Dedifferentiated amniotic fluid mesenchymal stem cell (primary cell): Measurements from ENCODE around the gene PKHD1.

Experiments
- DNase-seq: peaks from one replicate; pipeline ENCODE4 v3.0.0-alpha.2; 2016; ENCODE audit errors: extremely low spot score

PKHD1 gene

GRCh38 chr6:51704932-51705540, 382.4 kb downstream of the PKHD1 start:
- no peak for DNase-seq

- DNase-seq = no peak
These were observed 384.6 kb downstream of the PKHD1 start for GRCh38 chr6:51702851-51703250.

DNA sequence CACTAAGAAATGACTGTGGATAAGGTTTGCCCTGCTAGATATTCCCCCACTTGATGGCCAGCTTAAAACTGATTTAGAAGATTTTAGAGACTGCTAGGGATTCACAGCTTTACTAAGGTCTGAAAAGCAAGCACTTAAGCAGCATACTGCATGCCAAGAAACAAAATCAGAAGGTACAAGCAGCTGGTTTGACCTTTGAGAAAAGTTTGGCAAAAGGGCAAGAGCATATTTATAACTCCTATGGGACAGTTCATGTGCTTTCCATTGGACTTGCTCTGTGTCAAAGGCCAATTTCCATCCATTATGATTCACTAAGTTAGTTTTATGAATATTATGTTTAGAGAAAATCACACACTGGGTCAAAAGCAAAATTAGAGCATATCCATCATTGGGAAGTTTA, 402.8 kb downstream of the PKHD1 start:
- DNase-seq = peak; percentile 12

DNA sequence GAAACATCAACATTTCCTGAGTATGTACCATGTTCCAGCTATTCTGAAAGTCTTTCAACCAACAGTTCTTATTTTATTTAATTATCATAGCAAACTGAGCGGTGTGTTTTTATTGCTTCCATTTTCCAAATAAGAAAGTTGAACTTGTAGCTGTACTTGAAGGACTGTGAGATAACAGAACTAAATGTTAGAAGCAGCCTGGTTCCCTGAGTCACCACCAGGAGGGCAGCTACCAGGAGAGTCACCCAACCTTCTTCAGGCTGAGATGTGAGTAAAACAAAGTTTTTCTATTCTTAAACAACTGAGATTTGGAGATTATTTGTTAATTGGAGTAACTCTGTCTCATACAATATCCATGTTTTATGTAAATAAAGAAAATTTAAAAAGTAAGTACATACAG, 403.4 kb downstream of the PKHD1 start:
- DNase-seq = peak; percentile 9

- peak; percentile 14 for DNase-seq
These were observed 408.4 kb downstream of the PKHD1 start for GRCh38 chr6:51678905-51679620.

DNA sequence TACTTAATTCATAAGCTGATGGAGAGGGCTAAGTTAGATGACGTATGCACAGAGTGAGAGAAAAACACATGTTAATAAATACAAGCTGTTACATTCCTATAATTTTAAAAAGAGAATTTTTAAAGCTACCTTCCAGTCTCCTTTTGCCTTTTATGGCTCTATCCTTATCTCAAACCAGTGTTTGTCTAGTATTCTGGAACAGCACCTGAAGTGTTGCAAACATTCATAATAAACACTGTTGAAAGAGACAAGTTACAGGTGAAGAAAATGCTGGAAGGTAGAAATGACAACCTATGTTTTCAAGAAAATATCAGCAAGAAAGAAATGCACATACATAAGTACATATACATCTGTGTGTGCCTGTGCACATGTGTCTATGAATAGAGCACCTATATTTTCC, 409.1 kb downstream of the PKHD1 start:
- DNase-seq = no peak

- DNase-seq = no peak
These were observed 411.5 kb downstream of the PKHD1 start for GRCh38 chr6:51675922-51676275.

GRCh38 chr6:51675020-51675921, 412.1 kb downstream of the PKHD1 start:
- DNase-seq = peak; percentile 5

- DNase-seq = no peak
These were observed 423.9 kb downstream of the PKHD1 start for GRCh38 chr6:51663525-51663924.

DNA sequence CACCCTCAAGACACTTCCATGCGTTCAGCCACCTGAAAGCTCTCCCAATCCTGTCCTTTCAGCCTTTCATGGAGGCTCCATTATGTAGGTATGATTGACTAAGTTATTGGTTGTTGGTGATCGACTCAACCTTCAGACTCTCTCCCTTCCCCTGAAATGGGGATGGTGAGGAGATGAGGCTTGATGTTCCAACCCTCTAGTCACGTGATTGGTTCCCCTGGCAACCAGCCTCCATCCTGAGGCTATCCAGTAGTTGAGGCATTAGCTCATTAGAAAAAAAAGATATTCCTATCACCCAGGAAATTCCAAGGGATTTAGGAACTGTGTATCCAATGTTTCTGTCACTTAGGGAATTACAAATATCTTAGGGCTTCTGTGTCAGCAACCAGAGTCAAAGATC, 426.6 kb downstream of the PKHD1 start:
- DNase-seq = no peak

DNA sequence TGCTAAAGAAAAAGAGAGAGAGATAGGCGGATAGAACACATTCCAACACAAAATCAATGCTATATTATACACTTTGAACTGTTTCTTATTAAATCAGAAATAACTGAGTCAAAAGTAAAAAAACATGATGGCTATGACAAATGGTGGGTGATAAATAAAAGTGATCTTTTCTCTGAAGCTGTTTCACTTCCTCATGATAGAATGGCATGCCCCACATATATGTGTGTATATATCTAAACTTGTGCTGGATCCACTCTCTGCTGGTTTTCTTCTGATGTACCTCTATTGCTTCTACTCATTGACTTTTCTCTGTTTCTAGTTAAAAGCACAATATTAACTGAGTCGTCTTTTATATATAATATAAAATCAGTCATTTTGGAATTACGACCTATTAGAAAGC, 429.9 kb downstream of the PKHD1 start:
- no peak for DNase-seq

- DNase-seq = no peak
These were observed 431.9 kb downstream of the PKHD1 start for GRCh38 chr6:51655517-51655916.

GRCh38 chr6:51654647-51655046, 432.8 kb downstream of the PKHD1 start:
- DNase-seq = no peak

- DNase-seq = no peak
These were observed 436.1 kb downstream of the PKHD1 start for GRCh38 chr6:51651132-51651817.

DNA sequence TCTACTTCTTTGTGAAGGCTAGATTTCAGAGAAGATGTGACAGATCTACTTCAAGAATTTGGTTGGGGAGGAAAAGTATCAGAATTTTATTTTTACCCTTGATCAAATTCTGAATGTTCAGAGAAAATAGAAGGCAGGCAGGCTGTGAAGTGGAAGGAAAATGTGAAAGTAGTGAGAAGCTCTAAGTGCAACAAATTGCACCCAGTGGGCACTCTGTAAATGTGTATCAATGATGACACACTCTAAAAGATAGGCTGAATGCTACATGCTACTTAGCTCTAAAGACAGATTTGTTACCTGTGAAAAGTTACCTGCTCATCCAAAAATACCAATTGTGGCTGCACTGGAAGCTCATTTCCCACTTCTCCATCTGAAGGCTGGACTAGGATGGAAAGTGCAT, 438.6 kb downstream of the PKHD1 start:
- DNase-seq = no peak

- DNase-seq = no peak
These were observed 439.2 kb downstream of the PKHD1 start for GRCh38 chr6:51648236-51648635.

DNA sequence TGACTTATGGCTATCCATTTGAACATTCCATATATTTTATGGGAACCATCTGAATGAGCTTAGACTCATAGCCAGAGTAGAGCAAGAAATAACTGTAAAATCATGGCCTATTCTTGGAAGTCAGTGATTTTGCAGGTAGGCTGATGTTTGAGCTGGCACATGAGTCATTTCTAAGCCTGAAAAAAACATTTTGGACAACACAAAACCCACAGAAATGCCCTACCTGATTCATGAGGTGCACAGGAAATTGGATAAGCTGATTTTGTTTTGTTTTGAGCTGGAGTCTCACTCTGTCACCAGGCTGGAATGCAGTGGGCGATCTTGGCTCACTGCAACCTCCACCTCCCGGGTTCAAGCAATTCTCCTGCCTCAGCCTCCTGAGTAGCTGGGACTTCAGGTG, 443.0 kb downstream of the PKHD1 start:
- no peak for DNase-seq

GRCh38 chr6:51640021-51640420, 447.4 kb downstream of the PKHD1 start:
- no peak for DNase-seq

- DNase-seq = no peak
These were observed 454.0 kb downstream of the PKHD1 start for GRCh38 chr6:51633424-51633823.

DNA sequence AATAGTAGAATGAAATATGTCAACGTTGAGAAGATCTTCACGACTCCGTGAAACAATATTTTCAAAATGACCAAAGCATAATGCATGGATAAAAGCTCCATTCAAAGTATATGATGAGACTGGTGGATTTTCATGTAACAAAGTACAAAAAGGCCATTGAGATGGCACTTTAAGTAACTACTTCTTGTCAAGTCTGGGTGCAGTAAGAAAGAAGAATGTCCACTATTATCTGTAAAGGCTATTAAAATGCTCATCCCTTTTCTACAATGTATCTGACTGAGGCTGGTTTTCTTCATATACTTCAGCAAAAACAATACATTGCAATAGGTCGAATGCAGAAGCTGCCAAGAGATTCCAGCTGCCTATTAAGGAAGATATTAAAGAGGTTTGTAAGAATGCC, 457.4 kb downstream of the PKHD1 start:
- DNase-seq = no peak

GRCh38 chr6:51626391-51626790, 461.0 kb downstream of the PKHD1 start:
- DNase-seq = no peak

DNA sequence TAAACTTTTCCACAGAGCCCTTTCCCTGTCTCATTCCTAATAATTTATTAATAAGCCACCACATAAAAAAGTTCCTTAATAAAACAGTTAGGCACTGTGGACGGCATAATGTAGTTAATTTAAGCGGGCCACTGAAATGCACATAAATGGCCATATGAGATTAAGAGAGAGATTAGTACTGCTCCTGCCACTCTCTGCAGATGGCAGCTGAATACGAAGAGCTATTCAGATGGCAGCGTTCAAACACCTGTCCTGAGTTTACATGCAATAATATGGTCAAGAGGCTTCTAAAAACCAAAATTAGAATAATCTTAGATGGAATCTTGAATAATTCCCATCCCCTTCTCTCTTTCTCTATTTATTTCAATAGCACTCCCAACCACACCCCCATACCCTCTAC, 461.8 kb downstream of the PKHD1 start:
- DNase-seq = no peak
